CD14-positive monocyte (primary cell): Measurements from ENCODE around the gene CHD6. TPM values are rescaled to one million over a fixed set of nuclear protein-coding genes. Genes with fewer than 3 reads are reported as not detected.

ENCODE experiments used
- DNase-seq, 3 donors: peaks; one replicate each; pipeline ENCODE4 v3.0.0-alpha.2; 2011 to 2022
- H2AFZ ChIP-seq: 2 replicates; pipeline ENCODE4 v1.6.0; 2012; ENCODE audit warnings: mild to moderate bottlenecking, low read depth, low read length, inconsistent platforms; ENCODE audit not compliant: insufficient read depth, poor library complexity, severe bottlenecking
- H3K27ac ChIP-seq, 2 donors: 1 replicate in 1 of 2; 2 replicates in 1 of 2; pipeline ENCODE4 v1.5.1; 2012 to 2013; ENCODE audit warnings: low read length in 2 of 2, control low read depth in 1 of 2, inconsistent platforms in 1 of 2, low read depth in 1 of 2, mild to moderate bottlenecking in 1 of 2
- H3K27me3 ChIP-seq, 2 donors: one replicate each; pipeline versions ENCODE4 v1.6.0 to v1.6.1; 2011 to 2013; ENCODE audit warnings: low read length in 2 of 2; ENCODE audit not compliant: control insufficient read depth in 2 of 2, insufficient read depth in 2 of 2
- H3K36me3 ChIP-seq, 2 donors: replicated peaks in 1 of 2; 1 replicate in 1 of 2; 2 replicates in 1 of 2; pipeline versions ENCODE4 v1.5.1 to v1.6.1; 2012 to 2013; ENCODE audit warnings: low read length in 2 of 2, control low read depth in 1 of 2, inconsistent platforms in 1 of 2, mild to moderate bottlenecking in 1 of 2; ENCODE audit not compliant: insufficient read depth in 2 of 2, control insufficient read depth in 1 of 2
- H3K4me1 ChIP-seq, 2 donors: 1 replicate in 1 of 2; 2 replicates in 1 of 2; pipeline versions ENCODE4 v1.5.1 to v1.6.1; 2012 to 2013; ENCODE audit warnings: low read length in 2 of 2, control low read depth in 1 of 2, inconsistent platforms in 1 of 2, mild to moderate bottlenecking in 1 of 2, moderate library complexity in 1 of 2; ENCODE audit not compliant: insufficient read depth in 2 of 2, control insufficient read depth in 1 of 2
- H3K4me2 ChIP-seq: replicated peaks from 2 replicates; pipeline ENCODE3; 2012; ENCODE audit warnings: low read length, moderate library complexity, mild to moderate bottlenecking; ENCODE audit not compliant: poor library complexity, severe bottlenecking; ENCODE audit errors: extremely low read depth
- H3K4me3 ChIP-seq, 3 experiments: fragments of 200-600 bp in 1 of 3; sonication (generic) in 1 of 3; replicated peaks in 1 of 3; 1 replicate in 2 of 3; 2 replicates in 1 of 3; pipeline ENCODE4 v1.5.1; 2011 to 2013; ENCODE audit warnings: low read length in 3 of 3, mild to moderate bottlenecking in 3 of 3, control low read depth in 2 of 3, low read depth in 2 of 3, inconsistent platforms in 1 of 3, moderate library complexity in 1 of 3
- H3K79me2 ChIP-seq: 2 replicates; pipeline ENCODE4 v1.6.0; 2012; ENCODE audit warnings: mild to moderate bottlenecking, control low read depth, inconsistent platforms, low read length, moderate library complexity; ENCODE audit not compliant: insufficient read depth
- H3K9ac ChIP-seq: 2 replicates; pipeline ENCODE4 v1.6.0; 2017; ENCODE audit warnings: low read length, mild to moderate bottlenecking; ENCODE audit not compliant: insufficient read depth, poor library complexity, severe bottlenecking
- H3K9me3 ChIP-seq, 2 donors: replicated peaks in 1 of 2; 1 replicate in 1 of 2; 2 replicates in 1 of 2; pipeline versions ENCODE4 v1.5.1 to v1.6.1; 2012 to 2013; ENCODE audit warnings: low read length in 2 of 2, control low read depth in 1 of 2; ENCODE audit not compliant: control insufficient read depth in 1 of 2, insufficient read depth in 1 of 2
- H4K20me1 ChIP-seq: 2 replicates; pipeline ENCODE4 v1.6.0; 2012; ENCODE audit warnings: mild to moderate bottlenecking, low read length, control low read depth, moderate library complexity; ENCODE audit not compliant: insufficient read depth
- H3K27ac Mint-ChIP-seq, 7 donors: one replicate each; pipeline ENCODE4 v1.8.0; 2020; ENCODE audit warnings: mild to moderate bottlenecking in 7 of 7, mixed read lengths in 7 of 7, moderate library complexity in 6 of 7, inconsistent platforms in 2 of 7
- H3K27me3 Mint-ChIP-seq, 3 donors: one replicate each; pipeline ENCODE4 v1.8.0; 2021 to 2022; ENCODE audit warnings: low read depth in 3 of 3, mild to moderate bottlenecking in 3 of 3, mixed read lengths in 3 of 3, moderate library complexity in 3 of 3, inconsistent platforms in 1 of 3
- H3K36me3 Mint-ChIP-seq, 2 donors: one replicate each; pipeline ENCODE4 v1.8.0; 2020; ENCODE audit warnings: mixed read lengths in 2 of 2, inconsistent platforms in 1 of 2, mild to moderate bottlenecking in 1 of 2
- H3K4me1 Mint-ChIP-seq: one replicate; pipeline ENCODE4 v1.8.0; 2020; ENCODE audit warnings: mild to moderate bottlenecking, mixed read lengths
- H3K4me3 Mint-ChIP-seq, 2 donors: one replicate each; pipeline ENCODE4 v1.8.0; 2020; ENCODE audit warnings: mild to moderate bottlenecking in 2 of 2, mixed read lengths in 2 of 2, moderate library complexity in 1 of 2
- H3K9me3 Mint-ChIP-seq, 7 donors: one replicate each; pipeline ENCODE4 v1.8.0; 2020 to 2022; ENCODE audit warnings: mixed read lengths in 7 of 7, mild to moderate bottlenecking in 6 of 7, moderate library complexity in 6 of 7, inconsistent platforms in 2 of 7
- CTCF ChIP-seq: fragments of 200-600 bp; IDR thresholded peaks from one replicate; pipeline ENCODE4 v1.8.0; 2022; ENCODE audit warnings: antibody characterized with exemption, mild to moderate bottlenecking
- WGBS: methylation state at CpG from one replicate; pipeline ENCODE4 v1.1.5; 2013; ENCODE audit warnings: missing lambda C conversion rate; ENCODE audit not compliant: insufficient coverage; 5-methylcytosine and 5-hydroxymethylcytosine counted together
- intact Hi-C, 2 donors: fragments of 100-400 bp; cut with micrococcal nuclease; formaldehyde crosslinking; loops; one replicate each; pipeline versions ENCODE4 v1.15.0 to v1.15.1; 2023
- polyA plus RNA-seq, 3 donors: library from polyadenylated mRNA; depleted of rRNA in 1 of 3; unstranded in 2 of 3; stranded (reverse) in 1 of 3; fragments of 300-500 nt in 2 of 3; fragments of >200 nt in 1 of 3; fragmentation: Illumina TruSeq in 2 of 3; gene quantifications; 1 replicate in 2 of 3; 2 replicates in 1 of 3; pipeline ENCODE4 v1.2.3, GENCODE V29; 2012 to 2021

Gene CHD6
- polyA plus RNA-seq, 3 donors: 12.9 to 19.6 (median 13.0) TPM

- Histone ChIP-seq H4K20me1 (no peaks in the 10 kb centered on the region), H3K4me3 (no peak overlapping the region)
Measured at GRCh38 chr20:41392871-41393704, 225.1 kb downstream of the CHD6 start.

GRCh38 chr20:41392295-41392694 is 225.9 kb downstream of the CHD6 start:
- Mint-ChIP-seq H3K9me3 (no peaks in the 10 kb centered on the region), H3K36me3 (no peaks in the 10 kb centered on the region), H3K4me1 (peaks cover 2% of the 10 kb centered on the region), H3K4me3 (no peak overlapping the region), H3K27me3 (peaks cover 6 to 12% (median 9%) of the 10 kb centered on the region in 3 donors), H3K27ac (no peak overlapping the region)
- Histone ChIP-seq H3K9me3 (no peaks in the 10 kb centered on the region), H3K4me3 (no peak overlapping the region), H4K20me1 (no peaks in the 10 kb centered on the region), H2AFZ (no peak overlapping the region), H3K27me3 (no peaks in the 10 kb centered on the region), H3K9ac (no peak overlapping the region), H3K79me2 (no peaks in the 10 kb centered on the region), H3K4me1 (no peaks in the 10 kb centered on the region), H3K27ac (no peak overlapping the region), H3K4me2 (no peak overlapping the region), H3K36me3 (no peaks in the 10 kb centered on the region)
- intact Hi-C loops: no loop called here
- WGBS: no CpG with 5 or more reads among the region's 1 CpG
- no peak for DNase-seq
- no peak for TF ChIP-seq CTCF

More at GRCh38 chr20:41392871-41393704, 225.1 kb downstream of the CHD6 start:
- H3K27ac Mint-ChIP-seq: no peak overlapping the region
- 89% methylated on average over 6 of the region's 12 CpGs for WGBS
- H3K4me1 Mint-ChIP-seq: peaks cover 2% of the 10 kb centered on the region
- Histone ChIP-seq H3K4me1 (no peaks in the 10 kb centered on the region), H3K9ac (no peak overlapping the region), H3K27me3 (no peaks in the 10 kb centered on the region), H3K9me3 (no peaks in the 10 kb centered on the region), H3K27ac (no peak overlapping the region), H3K79me2 (no peaks in the 10 kb centered on the region), H2AFZ (no peak overlapping the region), H3K4me2 (no peak overlapping the region), H3K36me3 (no peaks in the 10 kb centered on the region)
- H3K9me3 Mint-ChIP-seq: no peaks in the 10 kb centered on the region
- H3K4me3 Mint-ChIP-seq: no peak overlapping the region
- intact Hi-C loops: no loop called here
- H3K27me3 Mint-ChIP-seq: peaks cover 6 to 10% (median 8%) of the 10 kb centered on the region in 3 donors
- TF ChIP-seq CTCF: no peak
- H3K36me3 Mint-ChIP-seq: no peaks in the 10 kb centered on the region
- no peak for DNase-seq
